Muscle layer of duodenum (tissue), 2 donors: ENCODE measurements around the gene GLIPR1.
"Not testable (repeated sequence)": the region's sequence is repeated elsewhere in the genome, so short reads cannot be mapped to it uniquely, and the experiment has no call there.

Experiments
- H3K27ac ChIP-seq: one replicate; pipeline ENCODE4 v1.7.0; 2013; ENCODE audit warnings: mild to moderate bottlenecking, low read length
- H3K27me3 ChIP-seq: one replicate; pipeline ENCODE4 v1.7.0; 2013; ENCODE audit warnings: low read depth, mild to moderate bottlenecking, control low read depth, low read length
- H3K36me3 ChIP-seq, 2 donors: one replicate each; pipeline ENCODE4 v1.7.0; 2013; ENCODE audit warnings: low read length in 2 of 2, control low read depth in 1 of 2, mild to moderate bottlenecking in 1 of 2; ENCODE audit not compliant: insufficient read depth in 2 of 2, control insufficient read depth in 1 of 2
- H3K4me1 ChIP-seq, 2 donors: one replicate each; pipeline ENCODE4 v1.7.0; 2013; ENCODE audit warnings: low read length in 2 of 2, mild to moderate bottlenecking in 2 of 2, control low read depth in 1 of 2, moderate library complexity in 1 of 2; ENCODE audit not compliant: insufficient read depth in 2 of 2, control insufficient read depth in 1 of 2
- H3K4me3 ChIP-seq, 2 donors: one replicate each; pipeline ENCODE4 v1.7.0; 2013; ENCODE audit warnings: low read length in 2 of 2, low read depth in 1 of 2, mild to moderate bottlenecking in 1 of 2
- H3K9me3 ChIP-seq, 2 donors: one replicate each; pipeline ENCODE4 v1.7.0; 2013; ENCODE audit warnings: low read length in 2 of 2, control low read depth in 1 of 2, mild to moderate bottlenecking in 1 of 2; ENCODE audit not compliant: control insufficient read depth in 1 of 2
- donor health status: healthy.

Gene GLIPR1

DNA sequence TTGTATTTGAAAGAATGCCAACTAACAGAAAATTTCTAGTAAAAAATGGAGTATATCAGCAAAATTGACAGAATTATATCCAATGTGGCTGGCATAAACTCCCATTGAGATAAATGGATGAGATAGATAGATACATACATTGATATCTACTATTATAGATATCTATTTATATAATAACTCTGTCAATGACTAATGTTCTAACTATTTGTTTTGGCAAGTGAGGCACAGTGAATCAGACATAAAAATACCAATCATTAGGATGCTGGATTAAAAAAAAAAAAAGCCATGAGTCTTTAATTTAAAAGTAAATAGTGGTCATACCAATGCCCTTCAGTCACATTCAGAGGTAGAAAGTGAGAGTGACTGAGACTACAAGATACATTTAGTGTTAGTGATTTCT, 33.7 kb upstream of the GLIPR1 start:
- no peaks in the 10 kb centered on the region for H3K9me3 ChIP-seq
- no peaks in the 10 kb centered on the region for H3K27me3 ChIP-seq
- H3K27ac ChIP-seq = no peak overlapping the region
- no peak overlapping the region for H3K4me3 ChIP-seq
- no peaks in the 10 kb centered on the region for H3K36me3 ChIP-seq
- H3K4me1 ChIP-seq = no peaks in the 10 kb centered on the region

DNA sequence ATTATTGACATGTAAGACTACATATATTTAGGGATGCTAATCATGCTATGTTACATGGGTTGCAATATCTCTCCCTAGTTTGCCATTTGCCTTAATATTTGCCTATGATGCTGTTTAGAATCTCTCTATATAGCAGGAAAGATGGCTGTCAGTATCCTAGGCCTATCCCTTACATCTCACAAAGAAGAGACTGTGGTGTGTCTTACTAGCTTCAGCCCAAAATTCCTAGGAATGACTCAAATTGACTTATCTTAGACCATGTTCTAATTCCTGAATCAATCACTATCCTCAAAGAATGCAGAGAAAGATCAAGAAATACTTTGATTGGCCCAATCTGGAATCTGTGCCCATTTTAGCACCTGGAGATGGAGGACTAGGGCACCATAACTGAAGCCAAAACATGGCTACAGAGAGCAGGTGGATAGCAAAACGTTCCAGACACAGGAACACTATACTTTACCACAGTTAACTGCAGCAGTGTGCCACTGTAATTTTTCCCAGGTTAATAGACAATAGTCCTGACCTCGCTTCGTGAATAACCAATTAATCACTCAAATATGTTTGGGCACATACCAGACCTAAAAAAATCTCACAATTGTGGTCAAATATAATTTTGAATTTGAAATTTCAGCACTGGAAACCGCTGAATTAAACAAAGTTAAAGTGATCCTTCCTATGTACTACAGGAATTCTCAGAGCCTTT, 32.7 kb upstream of the GLIPR1 start:
- no peak overlapping the region for H3K4me3 ChIP-seq
- H3K36me3 ChIP-seq = no peaks in the 10 kb centered on the region
- no peaks in the 10 kb centered on the region for H3K9me3 ChIP-seq
- H3K27ac ChIP-seq = no peak overlapping the region
- no peaks in the 10 kb centered on the region for H3K27me3 ChIP-seq
- no peaks in the 10 kb centered on the region for H3K4me1 ChIP-seq

DNA sequence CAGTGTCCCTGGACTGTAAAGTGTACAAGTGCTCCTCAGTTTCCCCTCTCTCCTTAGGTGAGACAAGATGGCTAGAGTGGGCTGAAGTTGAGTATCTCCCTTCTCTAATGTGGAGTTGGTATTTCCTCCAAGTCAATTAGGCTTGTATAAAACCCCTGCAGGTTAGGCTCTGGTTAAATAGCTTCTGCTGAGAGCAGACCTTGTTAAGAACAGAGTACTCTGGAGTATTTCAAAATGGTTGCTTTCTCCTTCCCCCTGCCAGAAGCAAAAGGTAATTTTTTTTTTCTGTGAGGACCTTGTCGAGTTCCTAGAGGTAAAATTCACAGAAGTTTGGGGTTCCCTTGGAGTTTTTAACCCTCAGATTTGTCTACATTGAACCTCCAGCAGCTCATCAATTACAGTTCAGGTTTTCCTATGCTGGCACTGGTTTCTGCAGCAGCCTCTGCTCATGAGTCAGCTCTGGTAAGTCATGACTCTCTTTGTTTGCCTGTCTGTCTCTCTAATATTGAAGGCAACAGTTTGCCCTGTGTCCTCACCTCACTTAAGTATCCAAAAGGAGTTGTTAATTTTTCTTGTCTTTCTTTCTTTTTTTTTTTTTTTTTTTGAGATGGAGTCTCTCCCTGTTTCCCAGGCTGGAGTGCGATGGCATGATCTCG, 27.8 kb upstream of the GLIPR1 start:
- H3K27me3 ChIP-seq = no peaks in the 10 kb centered on the region
- H3K4me3 ChIP-seq = no peak overlapping the region
- H3K4me1 ChIP-seq = no peaks in the 10 kb centered on the region
- no peaks in the 10 kb centered on the region for H3K36me3 ChIP-seq
- H3K9me3 ChIP-seq = no peaks in the 10 kb centered on the region
- no peak overlapping the region for H3K27ac ChIP-seq

DNA sequence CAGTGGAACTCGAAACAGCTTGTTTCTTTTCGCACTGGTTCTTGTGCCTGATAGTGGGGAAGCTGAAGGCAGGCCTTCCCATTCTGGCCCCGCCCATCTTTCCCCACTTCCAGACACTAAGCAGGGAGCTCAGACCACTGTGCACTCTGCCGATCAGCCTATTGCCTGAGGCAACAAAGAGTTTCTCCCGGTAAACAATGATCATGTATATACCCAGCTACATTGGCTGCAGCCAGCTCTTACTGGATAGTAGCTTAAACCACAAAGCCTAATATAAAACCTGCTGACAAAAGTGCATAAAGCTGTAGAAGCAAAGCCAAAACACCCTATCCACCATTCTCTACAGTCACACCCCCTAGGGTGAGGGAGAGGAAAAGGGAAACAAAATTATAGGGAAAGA, 24.7 kb upstream of the GLIPR1 start:
- no peaks in the 10 kb centered on the region for H3K4me1 ChIP-seq
- H3K4me3 ChIP-seq = no peak overlapping the region
- no peaks in the 10 kb centered on the region for H3K36me3 ChIP-seq
- H3K9me3 ChIP-seq = no peaks in the 10 kb centered on the region
- no peaks in the 10 kb centered on the region for H3K27me3 ChIP-seq
- no peak overlapping the region for H3K27ac ChIP-seq

DNA sequence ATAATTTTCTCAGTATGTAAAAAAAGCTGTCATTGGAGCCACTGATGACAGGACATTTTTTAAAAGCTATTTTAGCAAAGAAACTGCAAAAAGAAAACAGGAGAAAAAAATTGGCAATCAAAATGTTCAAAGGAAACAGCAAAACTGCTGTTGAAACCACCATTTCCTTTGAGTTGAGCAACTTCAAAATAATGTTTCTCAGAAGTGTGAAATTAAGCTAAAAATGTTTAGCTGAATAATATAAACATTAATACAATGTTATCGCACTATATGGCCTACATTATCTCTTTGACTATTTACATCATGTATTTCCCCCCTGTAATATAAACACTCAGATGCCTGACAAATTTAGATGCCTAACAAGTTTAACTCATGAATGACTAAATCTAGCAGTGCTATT, 23.4 kb upstream of the GLIPR1 start:
- H3K36me3 ChIP-seq = no peaks in the 10 kb centered on the region
- H3K27ac ChIP-seq = no peak overlapping the region
- H3K9me3 ChIP-seq = no peaks in the 10 kb centered on the region
- H3K4me1 ChIP-seq = no peaks in the 10 kb centered on the region
- H3K27me3 ChIP-seq = no peaks in the 10 kb centered on the region
- H3K4me3 ChIP-seq = no peak overlapping the region

DNA sequence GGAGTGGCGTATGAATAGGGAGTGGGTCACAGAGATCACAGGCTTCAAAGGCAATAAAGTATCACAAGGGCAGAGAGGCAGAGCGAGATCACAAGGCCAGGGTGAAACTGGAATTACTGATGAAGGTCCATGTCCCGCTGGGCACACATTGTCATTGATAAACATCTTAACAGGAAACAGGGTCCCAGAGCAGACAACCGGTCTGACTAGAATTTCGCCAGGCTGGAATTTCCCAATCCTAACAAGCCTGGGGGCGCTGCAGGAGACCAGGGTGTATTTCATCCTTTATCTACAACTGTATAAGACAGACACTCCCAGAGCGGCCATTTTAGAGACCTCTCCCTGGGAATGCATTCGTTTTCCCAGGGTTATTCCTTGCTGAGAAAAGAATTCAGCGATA, 22.7 kb upstream of the GLIPR1 start:
- H3K27ac ChIP-seq, H3K36me3 ChIP-seq, H3K4me3 ChIP-seq: not testable (repeated sequence)

DNA sequence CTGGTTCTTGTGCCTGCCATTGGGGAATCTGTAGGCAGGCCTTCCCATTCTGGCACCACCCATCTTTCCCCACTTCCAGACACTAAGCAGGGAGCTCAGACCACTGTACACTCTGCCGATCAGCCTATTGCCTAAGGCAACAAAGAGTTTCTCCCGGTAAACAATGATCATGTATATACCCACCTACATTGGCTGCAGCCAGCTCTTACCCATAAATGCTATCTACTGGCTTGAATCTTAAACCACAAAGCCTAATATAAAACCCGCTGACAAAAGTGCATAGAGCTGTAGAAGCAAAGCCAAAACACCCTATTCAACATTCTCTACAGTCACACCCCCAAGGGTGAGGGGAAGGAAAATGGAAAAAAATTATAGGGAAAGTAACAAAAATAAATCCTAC, 20.8 kb upstream of the GLIPR1 start:
- no peaks in the 10 kb centered on the region for H3K9me3 ChIP-seq
- no peak overlapping the region for H3K27ac ChIP-seq
- H3K27me3 ChIP-seq = no peaks in the 10 kb centered on the region
- no peak overlapping the region for H3K4me3 ChIP-seq
- H3K36me3 ChIP-seq = no peaks in the 10 kb centered on the region
- no peaks in the 10 kb centered on the region for H3K4me1 ChIP-seq

More for the DNA sequence above, 22.7 kb upstream of the GLIPR1 start:
- not testable (repeated sequence) for H3K4me1 ChIP-seq, H3K27me3 ChIP-seq, H3K9me3 ChIP-seq

DNA sequence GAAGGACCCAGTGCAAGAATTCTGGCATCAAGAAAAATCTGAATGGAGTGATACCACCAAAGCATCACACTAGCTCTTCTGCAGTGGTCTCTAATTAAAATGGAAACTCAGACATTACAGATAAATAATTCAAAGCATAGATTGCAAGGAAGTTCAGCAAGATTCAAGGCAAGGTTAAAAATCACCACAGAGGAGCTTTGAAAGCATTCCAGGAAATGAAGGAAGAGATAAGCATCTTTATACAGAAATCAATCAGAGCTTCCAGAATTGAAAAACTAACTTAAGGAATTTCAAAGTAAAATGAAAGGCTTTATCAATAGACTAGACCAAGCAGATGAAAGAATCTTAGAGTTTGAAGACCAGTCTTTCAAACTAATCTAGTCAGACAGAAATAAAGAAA, 20.4 kb upstream of the GLIPR1 start:
- Histone ChIP-seq H3K4me1 (no peaks in the 10 kb centered on the region), H3K4me3 (no peak overlapping the region), H3K9me3 (no peaks in the 10 kb centered on the region), H3K36me3 (no peaks in the 10 kb centered on the region), H3K27ac (no peak overlapping the region), H3K27me3 (no peaks in the 10 kb centered on the region)

DNA sequence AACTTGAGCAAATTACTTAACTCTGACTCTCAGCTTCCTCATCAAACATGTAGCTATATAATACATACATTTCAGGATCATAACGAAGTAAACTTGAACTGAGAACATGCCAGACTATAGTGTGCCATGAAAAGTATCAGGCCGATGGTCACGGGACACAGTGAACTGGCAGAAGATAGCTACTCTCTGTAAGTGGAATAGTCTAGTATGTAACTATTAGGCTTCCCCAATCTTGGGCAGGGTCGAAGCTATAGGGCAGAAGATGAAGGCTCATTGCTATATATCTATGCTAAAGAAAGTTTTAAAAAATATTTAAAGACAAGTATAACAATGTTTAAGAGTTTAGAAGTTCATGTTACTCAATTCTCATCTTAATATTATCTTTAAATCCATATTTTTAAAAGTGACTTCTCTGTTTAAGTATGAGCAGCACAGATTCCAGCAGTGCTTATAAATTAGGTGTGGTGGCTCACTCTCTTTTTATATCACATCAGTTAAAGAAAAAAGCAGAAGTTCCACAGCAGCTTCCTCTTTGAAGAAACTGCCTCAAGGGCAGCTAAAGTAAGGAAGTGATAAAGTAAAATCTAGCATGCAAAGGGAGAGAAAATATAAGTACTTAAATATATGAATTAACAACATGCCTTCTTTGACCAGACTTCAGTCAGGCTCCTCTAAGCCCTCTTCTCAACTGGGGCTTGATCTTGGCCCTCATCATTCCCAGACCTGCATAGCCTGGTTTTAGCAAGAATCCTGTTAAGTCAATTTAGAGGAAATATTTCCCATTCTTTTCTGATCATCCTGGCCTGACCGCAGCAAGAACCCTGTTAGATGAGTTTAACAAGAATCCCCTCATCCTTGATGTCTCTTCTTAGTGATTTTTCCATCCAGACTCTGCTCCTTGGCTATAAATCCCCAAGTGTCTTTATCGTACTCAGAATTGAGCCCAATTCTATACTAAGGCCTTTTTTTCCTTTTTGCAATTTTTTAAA, 8.4 kb upstream of the GLIPR1 start:
- Histone ChIP-seq H3K9me3 (no peaks in the 10 kb centered on the region), H3K4me1 (no peaks in the 10 kb centered on the region), H3K36me3 (no peaks in the 10 kb centered on the region), H3K27me3 (no peaks in the 10 kb centered on the region), H3K4me3 (no peak overlapping the region), H3K27ac (no peak overlapping the region)

DNA sequence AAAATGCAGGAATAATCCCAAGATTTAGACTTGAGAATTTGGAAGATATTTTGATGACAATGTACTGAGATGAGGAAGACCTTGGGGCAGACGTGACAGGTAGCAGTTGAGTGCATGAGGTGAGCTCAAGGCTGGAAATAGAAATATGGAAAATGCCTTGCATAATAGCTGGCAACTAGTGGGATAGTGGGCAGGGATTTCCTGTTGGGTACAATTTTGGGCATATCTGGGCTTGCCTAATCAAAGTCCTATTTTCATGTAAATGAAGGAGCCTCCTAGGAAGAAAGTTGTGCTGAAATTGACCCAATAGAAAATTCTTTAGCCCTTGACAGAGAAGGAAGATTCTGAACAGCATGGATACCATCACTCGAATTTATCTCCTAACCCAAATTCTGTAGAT, 6.4 kb upstream of the GLIPR1 start:
- H3K4me1 ChIP-seq = no peaks in the 10 kb centered on the region
- no peak overlapping the region for H3K4me3 ChIP-seq
- no peaks in the 10 kb centered on the region for H3K36me3 ChIP-seq
- H3K9me3 ChIP-seq = no peaks in the 10 kb centered on the region
- H3K27ac ChIP-seq = no peak overlapping the region
- H3K27me3 ChIP-seq = no peaks in the 10 kb centered on the region

DNA sequence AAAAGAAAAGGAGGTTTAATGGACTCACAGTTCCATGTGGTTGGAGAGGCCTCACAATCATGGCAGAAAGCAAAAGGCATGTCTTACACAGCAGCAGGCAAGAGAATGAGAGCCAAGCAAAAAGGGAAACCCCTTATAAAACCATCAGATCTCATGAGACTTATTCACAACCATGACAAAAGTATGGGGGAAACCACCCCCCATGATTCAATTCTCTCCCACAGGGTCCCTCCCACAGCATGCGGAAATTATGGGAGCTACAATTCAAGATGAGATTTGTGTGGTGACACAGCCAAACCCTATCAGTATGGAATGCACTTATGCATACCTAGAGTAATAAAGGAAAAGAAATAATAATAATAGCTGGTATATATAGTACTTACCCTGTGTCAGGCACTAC, 4.5 kb upstream of the GLIPR1 start:
- Histone ChIP-seq H3K9me3 (no peaks in the 10 kb centered on the region), H3K4me1 (peaks cover 0 to 3% of the 10 kb centered on the region in 2 donors), H3K4me3 (no peak overlapping the region), H3K36me3 (peaks cover 0 to 4% of the 10 kb centered on the region in 2 donors), H3K27ac (no peak overlapping the region), H3K27me3 (no peaks in the 10 kb centered on the region)
